Stimulated activated CD8-positive, alpha-beta memory T cell treated with anti-CD3 and anti-CD28 coated beads, Interleukin-12 subunit alpha, Interleukin-12 subunit beta, amount 100 ng/mL, for 24 hours (primary cell): ENCODE results near the gene RRP8.
A peak's percentile ranks its signal among the peaks of the same experiment; 100 is the strongest.

Experiments used
- DNase-seq: peaks from one replicate; pipeline ENCODE4 v3.0.0-alpha.2; 2020; ENCODE audit errors: extremely low read depth

Gene RRP8

DNA sequence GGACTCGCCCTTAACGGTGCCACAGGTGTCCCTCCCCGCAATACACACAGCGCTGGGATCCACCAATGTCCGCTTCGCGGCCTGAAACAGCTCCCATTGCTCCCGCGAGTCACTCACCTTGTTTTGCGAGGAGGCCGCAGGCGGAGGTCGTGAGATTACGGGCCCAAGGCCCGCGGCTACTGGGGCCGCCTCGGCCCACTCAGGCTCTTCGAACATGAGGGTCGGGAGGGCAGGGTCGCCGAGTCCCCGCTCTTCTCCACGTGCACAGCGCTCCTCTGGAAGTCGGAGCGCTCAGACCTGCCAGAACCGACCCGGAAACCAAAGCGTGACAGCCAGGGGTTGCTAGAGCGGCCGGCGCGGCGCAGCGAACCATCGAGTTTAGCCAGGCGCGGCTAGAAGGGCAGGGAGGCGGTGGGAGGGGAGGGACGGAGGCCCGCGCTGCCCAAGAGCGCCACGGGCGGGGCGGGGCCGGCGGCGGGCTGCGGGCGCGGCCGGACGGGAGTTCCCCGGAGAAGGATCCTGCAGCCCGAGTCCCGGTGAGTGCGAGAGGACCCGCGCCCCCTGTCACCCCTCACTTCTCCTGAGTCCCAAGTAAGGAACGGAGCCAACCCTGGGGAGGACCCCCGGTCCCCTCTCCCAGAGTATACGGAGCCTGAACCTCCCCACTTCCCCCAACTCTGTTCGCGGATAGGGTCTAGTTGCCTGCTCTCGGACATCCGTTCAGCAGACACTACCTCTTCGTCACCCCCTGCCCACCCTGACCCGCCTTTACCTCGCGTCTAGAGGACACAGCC is at the start of gene RRP8, which contains the start of gene ILK:
Gene RRP8 (minus strand): TSS at position 330 of the 794 bp plus-strand sequence. CDS start 114 bp downstream, at position 216.
Gene ILK (plus strand): TSS at position 488 of the 794 bp plus-strand sequence. CDS start 498 bp downstream, outside the sequence.
- DNase-seq: peak; percentile 61

DNA sequence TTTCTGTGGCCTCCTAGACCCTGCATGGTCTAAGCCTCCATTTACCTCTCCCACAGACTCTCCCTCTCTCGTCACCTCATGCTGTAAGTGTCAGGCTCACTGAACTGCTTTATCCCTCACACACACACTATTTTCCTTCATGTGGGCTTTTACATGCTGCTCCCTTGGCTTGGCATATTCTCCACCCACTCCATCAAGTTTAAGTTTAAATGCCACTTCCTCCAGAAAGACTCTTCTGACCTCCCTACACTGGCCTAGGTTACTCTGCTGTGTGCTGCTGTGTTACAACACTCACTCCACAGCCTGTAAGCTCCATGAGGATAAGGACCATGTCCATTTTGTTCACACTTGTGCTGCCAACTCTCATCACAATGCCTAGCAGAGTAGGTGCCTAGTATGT is 49.7 kb upstream of the RRP8 start:
- DNase-seq: no peak

DNA sequence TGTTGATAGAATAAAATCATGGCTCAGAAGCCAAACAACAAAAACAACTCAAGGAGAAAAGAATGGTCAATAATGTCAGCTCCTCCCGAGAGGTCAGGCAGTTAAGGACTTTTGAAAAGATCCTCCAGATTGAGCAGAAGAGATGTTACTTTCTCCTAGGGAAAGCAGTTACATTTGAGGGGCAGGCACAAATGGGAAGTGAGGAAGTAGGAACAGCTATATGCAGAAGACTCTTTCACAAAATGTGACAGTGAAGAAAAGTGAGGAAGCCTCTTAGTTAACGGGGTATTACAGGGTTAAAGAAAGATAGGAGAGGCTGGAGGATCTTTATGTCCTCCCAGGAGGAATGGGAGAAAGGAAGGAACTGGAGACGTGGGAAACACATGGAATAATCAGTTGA is 48.8 kb upstream of the RRP8 start:
- no peak for DNase-seq

DNA sequence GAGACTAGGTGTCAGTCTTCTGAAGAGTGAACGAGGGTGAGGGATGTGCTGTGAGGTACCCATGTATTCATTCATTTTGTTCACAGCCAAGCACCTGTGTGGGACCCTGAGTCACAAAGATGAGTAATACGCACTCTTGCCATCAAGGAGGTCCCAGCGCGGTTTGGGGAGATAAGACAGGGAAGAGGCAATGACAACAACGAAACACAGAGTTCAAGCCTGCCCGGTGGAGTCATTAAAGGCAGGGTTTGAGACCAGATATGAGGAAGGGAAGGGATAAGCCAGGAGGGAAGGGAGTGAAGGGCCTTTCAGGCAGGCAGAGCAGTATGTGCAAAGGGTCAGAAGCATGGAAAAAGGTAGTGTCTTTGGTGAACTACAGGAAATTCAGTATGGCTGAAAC is 47.6 kb upstream of the RRP8 start:
- DNase-seq: no peak

DNA sequence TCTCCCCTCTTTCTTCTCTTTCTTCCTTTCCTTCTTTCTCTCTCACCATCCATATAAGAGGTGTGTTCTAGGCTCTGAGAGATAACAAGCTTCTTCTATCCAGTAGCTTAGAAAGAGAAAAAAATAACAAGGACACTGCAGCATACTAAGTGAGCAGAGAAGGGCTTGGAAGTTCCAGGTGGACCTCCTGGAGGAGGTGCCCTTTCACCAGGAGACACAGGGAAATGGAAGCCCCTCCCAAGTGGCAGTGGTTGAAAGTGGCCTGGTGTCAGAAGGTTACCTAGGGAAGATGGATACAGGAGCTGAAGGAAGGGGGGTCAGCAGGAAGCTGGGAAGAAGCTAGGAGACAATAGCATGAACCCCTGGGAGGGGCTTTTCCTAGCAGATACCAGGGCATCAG is 46.7 kb upstream of the RRP8 start:
- no peak for DNase-seq

DNA sequence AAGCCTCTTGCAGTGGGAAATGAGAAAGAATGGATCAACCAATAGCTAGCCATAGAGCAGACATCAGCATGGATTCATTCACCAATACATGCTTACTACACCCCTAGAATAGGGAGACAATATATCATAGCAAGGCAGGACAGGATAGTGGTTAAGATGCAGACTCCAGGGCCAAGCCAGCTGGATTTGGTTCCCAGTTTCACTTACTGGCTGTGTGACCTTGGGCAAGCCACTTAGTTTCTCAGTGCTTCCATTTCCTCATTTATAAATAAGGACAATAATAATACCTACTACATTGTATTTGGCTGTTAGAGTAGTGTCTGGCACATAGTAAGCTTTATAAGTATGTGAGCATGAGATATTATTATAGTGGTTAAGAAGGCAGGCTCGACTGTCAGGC is 45.1 kb upstream of the RRP8 start:
- DNase-seq: no peak

DNA sequence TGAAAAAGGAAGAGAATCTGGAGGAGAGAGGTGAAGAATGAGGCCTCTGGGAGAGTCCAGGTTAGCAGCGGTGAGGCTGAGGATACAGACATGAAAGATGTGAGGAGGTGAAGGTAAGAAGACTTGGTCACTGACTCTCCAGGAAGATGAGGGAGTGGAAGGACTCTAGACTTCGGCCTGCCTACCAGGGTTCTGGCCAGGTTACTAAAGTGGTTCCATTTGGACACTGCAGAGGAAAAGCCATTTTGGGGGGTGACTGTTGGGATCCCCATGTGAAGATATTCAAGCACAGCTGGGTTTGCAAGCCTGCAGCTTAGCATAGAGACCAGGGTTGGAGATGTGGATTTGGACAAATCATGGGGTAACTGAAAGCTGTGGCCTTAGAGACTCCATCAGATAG is 44.4 kb upstream of the RRP8 start:
- no peak for DNase-seq

DNA sequence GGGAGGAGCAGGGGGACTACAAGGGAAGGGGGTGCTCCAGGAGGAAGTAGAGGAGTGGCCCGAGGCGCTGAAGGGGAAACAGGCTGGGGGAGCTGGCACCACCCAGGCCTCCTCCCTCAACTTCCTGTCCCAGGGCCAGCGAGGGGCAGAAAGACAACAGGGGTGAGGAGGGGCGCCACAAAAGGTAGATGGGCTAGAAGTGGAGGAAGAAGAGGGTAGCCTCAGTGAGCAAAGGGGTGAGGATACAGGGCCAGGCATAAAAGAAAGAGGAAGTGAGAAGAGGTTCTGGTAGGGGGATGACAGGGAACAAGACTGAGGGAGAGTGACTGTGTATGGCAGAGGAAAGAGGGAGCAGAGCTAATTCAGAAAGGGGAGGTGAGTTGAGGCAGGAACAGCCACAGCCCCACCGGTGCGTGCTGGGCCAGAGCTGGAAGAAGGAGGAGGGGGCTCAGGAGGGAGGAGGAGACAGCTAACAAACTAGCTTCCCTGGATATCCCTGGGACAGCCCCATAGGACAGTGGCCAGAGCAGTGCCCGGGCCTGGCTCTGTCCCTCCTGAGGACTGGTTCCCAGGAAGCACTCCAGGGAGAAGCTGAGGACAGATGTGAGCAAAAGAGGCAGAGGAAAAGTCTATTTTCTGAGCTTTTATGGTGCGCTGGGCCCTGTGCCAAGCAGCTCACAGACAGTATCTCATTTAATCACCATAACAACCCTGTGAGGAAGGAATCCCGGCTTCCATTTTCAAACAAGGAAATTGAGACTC is 43.7 kb upstream of the RRP8 start:
- DNase-seq: no peak

DNA sequence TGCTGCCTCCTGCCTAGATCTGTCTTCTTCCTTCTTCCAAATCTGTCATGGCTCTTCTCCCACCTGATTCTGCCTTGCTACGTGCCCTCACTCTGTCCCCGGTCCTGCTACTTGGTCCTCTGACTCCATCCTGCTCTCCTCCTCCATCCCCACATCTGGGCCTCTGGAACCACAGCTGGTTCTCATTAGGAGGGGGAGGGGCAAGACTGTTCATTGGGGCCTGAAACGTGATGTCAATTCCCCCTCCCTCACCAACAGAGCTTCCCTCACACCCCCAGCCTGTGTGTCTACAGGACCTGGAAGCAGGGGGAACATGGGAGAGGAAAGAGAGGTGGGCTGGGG is 43.1 kb upstream of the RRP8 start:
- no peak for DNase-seq

DNA sequence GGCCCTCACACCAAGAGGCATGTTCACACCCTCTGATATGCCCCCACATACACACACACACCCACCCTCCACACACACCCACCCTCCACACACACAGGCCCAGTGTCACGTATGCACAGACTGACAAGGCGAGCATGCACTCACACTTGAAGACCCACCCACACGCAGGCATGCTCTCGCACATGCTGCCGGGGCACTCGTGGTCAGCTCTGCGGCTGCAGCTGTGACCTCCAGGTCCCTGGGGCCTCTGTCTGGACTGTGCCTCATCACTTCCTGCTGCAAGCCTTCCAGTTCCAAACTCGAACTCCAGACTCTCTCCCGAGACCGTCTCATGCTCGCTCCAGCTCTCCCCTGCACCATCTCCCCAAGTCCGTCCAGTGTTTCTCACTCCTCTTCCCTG is 42.7 kb upstream of the RRP8 start:
- no peak for DNase-seq

DNA sequence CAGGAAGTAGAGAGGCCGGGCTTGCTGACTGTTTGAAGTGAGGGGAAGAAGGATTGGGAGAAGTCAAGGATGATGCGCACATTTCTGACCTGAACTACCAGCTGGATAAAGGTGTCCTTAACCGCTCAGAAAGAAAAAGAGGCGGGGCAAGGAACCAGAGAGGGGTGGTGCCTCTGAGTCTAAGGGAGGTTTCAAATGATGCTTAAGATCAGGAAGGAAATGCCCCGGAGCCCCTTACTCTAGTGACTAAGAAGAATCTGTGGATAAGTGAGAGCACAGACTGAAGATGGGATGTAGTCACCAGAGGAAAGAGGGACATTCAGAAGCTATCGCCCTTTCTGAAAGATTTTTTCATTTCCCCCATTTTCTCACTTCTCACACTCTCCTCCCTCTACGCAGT is 39.5 kb upstream of the RRP8 start:
- DNase-seq: no peak

DNA sequence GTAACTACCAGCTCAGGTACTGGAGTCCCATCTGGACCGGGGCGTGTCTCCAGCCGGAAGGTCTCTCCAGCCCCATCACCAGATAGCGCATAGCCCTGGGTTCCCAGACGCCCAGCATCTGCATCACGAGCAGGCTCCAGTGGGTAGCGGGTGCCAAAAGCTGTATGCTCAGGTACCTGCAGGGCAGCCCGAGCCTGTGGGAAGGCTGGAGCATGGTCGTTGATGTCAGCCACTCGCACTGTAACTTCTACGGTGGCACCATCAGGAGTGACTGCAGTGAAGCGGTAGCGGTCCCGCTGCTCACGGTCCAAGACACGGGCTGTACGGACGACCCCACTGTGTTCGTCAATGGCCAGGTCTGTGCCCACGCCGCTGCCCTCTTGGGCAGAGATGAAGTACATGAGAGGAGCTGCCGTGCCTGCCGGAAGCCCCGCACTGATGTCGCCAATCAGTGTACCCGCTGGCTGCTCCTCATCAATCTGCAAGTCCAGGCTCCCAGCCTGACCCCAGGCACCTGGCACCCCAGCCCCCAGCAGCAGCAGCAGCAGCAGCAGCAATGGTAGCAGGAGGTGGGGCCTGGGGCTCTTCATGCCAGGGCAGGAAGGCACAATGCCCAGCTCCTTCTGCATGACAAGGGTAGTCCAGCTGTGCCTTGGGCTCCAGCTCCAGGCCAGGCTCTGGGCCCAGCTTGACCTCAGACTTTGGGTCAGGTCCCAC is 37.7 kb upstream of the RRP8 start:
- DNase-seq: no peak

DNA sequence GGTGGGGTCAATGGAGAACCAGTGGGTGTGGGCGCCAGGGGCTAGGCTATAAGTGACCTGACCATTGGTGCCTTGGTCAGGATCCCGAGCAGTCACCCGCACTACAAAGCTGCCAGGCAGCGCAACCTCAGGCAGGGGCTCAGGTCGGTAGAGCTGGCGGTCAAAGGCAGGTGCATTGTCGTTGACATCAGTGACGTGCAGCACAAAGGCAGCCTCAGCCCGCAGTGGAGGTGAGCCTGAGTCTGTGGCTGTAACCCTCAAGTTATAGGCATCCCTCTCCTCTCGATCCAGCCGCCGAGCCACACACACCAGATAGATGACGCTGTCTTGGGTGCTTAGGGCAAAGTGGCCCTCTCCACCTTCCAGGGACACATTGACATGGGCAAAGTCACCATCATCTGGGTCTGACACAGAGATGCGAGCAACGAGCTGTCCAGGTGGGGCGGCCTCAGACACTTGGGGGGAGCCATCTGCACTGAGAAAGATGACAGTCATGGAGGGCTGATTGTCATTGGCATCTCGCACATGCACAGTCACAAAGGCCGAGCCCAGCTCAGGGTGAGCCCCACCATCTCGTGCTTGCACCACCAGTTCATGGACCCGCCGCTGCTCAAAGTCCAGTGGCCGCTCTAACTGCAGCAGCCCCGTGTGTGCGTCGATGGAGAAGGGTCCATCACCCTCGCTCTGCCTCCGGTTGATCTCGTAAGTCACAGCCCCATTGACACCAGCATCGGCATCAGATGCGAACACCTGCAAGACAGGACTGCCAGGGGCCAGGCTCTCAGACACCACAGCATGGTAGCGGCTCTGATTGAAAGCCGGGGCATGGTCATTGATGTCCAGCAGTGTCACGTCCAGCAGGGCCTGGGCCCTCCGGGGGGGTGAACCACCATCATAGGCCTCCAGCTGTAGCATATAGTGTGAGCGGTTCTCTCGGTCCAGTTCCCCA is 36.9 kb upstream of the RRP8 start:
- no peak for DNase-seq

DNA sequence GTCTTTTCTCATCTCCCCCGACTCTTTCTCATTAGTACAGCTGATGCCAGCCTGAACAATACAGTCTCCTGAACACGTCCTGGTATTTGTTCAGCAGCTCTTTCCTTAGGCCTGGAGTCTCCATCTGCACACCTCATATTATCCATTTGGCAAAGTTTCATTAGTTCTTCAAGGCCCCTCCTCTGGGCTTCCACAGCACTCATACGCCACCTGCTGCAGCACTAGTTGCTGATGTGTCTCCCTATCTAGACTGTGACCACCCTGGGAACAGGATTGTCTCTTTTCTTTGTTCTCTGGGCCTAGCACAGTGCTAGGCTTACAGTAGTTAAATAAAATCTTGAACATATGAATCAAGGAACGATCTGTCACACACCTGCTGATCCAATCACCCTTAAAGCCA is 35.0 kb upstream of the RRP8 start:
- DNase-seq: no peak

DNA sequence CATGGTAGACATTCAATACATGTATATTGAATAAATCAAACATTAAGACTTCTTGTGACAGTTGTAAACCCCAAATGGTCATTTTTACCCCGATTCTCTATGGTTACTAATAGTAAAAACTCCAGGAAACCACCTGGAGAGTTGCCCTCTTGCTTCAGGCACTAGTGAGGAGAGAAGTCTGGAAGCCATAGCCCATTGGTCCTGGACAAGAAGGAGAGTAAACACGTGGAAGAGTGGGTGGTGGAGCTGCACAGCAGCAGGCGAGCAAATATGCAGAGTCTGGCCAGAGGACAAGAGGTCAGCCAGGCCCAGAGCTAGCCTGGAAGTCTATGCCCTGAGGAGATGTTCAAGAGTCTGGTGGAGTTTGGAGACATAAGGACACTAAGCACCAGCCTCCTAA is 34.5 kb upstream of the RRP8 start:
- no peak for DNase-seq

DNA sequence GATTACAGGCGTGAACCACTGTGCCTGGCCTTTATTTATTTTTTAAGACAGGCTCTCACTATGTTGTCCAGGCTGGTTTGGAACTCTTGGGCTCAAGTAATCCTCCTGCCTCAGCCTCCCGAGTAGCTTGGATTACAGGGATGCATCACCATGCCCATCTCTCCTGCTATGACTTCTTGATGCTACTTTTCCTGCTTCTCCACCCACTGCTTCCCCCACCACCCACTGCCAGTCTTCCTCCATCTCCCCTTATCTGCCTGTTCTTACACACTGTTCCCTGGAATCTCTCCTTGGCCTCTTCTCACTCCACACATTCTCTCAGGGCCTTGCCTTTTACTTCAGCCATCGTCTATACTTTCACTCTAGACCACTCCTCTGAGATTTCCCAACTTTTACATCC is 33.1 kb upstream of the RRP8 start:
- DNase-seq: no peak

DNA sequence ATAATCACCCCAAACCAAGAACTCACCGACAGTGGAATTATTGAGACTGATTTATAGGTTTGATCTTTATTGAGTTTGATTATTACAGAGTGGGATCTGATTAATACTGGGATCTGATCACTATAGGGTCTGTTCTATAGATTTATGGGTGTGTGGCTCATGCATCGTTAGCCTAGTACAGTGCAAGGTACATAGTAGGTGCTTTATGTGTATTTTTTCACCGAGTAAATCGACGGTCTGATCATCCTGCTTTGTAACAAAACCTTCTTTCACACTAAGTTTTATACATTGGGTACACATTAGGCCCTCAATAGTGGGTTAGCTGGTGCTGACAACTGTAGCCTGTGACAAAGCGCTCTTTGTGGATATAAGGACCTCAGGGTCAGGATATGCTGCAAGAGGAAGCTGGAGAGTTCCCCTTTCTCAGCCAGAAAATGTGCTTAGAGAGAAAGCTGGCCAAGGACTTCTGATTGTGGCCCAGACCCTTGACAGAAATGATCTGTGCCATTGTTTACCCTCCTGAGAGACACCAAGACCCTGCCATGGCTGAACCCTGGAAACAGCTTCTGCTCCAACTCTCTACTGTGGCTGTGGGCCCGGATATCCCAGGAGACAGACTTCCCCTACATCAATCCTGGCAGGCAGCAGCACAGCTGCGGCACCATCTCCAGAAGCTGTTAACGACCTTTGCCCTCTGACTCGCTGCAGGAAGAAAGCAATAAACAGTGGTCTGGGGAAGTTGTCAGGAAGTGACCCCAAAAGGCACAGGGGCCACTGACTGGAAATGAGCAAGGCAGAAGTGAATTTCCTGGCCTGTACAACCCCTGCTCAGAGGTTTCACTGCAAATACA is 31.9 kb upstream of the RRP8 start:
- DNase-seq: no peak

DNA sequence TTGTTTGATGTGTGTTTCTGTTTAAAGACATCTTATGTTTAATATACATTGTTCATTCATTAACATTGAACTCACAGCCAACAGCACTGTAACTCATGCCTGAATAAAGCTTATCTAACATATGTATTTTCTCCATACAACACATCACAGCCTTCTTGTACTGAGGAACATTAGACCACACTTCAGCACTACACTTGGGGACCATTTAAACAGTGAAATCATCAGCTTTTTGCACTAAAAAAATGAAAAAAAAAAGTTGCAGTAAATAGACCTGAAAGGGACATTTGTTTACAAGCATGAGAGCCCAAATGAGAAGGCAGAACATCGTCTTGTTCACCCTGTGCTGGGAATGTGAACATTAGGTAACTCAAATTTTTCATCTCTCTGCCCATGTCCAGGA is 31.1 kb upstream of the RRP8 start:
- DNase-seq: no peak

DNA sequence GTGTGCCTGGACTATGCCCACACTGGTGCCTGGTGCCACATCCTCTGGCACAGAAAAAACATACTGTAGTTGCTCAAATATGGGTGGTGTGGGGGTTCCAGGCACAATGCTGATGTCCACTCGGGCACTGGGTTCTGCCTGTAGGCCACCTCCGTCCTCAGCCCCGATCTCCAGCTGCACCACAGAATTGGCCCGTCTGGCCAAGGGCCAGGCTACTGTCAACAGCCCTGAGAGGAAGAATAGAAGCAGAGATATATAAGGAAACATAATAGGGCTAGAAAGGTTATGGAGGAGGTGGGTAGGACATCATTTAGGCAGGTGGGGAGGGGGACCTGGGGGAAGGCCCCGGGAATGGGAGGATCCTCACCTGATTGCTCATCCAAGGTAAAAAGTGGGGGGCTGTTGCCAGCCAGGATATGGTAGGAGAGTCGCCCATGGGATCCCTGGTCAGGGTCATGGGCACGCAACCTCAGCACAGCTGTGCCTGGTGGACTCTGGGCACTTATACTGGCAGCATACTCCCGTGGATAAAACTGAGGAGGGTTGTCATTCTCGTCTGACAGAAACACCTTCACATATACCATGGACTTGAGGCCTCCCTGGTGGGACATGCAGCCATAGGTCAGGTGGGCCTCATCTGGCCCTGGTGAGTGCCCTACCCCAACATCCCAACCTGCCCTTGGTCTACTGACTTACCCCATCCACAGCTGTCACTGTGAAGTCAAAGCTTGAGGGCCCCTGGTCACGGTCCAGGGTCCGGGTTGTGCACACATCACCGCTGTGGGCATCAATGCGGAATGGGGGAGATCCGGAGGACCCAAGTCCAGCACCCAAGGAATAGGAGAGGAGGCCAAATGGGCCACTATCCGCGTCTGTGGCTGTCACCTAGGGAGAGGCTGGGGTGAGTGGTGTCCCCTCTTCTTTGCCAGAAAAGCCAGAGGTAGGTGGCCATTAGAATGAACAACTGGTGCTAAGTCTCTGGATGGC is 30.3 kb upstream of the RRP8 start:
- DNase-seq: no peak
